ENCODE data around the gene BSG.

The BSG gene

DNA sequence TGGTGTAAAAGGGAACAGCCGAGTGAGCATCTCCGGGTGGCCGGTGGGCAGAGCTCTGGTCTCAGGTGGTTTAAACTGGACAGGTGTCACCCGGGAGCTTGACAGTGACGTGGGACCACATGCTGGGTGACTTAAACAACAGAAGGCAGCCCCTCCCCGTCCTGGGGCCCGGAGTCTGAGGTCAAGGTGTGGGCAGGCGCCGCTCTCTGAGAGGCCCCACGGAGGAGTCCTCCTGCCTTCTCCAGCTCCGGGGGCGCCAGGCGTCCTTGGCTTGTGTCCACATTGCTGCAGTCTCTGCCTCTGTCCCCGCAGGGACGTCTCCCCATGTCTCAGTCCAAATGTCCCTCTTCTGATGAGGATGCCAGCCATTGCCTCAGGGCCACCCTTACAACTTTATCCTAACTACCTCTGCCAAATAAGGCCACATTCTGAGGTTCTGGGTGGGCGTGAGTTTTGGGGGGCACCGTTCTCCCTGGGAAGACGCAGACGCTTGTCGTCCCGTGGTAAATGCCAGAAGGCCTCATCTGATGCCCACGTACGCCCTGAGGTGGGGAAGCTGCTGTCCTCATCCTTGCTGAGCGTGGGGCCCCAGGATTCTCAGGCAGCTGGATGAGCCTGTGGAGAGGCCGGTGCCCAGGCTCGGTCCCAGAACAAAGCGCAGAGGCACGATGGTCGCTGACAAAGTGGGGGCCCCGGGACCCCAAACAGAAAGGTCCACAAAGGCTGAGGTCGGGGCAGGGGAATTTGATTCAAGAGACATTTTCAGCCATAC, 15.6 kb upstream of the BSG start:
- TF ChIP-seq, protein P1, sequence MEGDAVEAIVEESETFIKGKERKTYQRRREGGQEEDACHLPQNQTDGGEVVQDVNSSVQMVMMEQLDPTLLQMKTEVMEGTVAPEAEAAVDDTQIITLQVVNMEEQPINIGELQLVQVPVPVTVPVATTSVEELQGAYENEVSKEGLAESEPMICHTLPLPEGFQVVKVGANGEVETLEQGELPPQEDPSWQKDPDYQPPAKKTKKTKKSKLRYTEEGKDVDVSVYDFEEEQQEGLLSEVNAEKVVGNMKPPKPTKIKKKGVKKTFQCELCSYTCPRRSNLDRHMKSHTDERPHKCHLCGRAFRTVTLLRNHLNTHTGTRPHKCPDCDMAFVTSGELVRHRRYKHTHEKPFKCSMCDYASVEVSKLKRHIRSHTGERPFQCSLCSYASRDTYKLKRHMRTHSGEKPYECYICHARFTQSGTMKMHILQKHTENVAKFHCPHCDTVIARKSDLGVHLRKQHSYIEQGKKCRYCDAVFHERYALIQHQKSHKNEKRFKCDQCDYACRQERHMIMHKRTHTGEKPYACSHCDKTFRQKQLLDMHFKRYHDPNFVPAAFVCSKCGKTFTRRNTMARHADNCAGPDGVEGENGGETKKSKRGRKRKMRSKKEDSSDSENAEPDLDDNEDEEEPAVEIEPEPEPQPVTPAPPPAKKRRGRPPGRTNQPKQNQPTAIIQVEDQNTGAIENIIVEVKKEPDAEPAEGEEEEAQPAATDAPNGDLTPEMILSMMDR (IDR thresholded peaks at IDR 0.05): no peak

GRCh38 chr19:558770-559439, 13.5 kb upstream of the BSG start:
- TF ChIP-seq, protein P1 (IDR thresholded peaks at IDR 0.05): no peak

DNA sequence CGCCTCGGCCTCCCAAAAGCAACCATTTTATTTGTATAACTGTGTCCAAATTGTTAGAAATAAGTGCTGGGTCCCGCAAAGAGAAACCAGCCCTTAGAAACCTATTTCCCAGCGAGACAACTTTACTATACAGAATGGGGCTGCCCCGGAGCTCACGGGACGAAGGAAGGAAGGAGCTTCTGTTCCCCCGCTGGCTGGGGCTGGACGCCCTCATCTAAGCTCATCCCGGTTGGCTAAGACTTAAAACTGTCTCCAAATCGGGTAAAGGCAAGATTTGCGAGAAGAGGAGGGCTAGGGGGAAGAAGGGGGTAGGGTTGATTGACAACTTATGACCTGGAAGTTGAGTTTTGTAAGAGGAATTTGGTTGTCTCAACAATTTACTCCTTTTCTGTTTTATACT, 12.3 kb upstream of the BSG start:
- TF ChIP-seq, protein P1 (IDR thresholded peaks at IDR 0.05): no peak

- TF ChIP-seq, protein P1 (IDR thresholded peaks at IDR 0.05): no peak
These were observed 6.0 kb upstream of the BSG start for GRCh38 chr19:566403-566802.

DNA sequence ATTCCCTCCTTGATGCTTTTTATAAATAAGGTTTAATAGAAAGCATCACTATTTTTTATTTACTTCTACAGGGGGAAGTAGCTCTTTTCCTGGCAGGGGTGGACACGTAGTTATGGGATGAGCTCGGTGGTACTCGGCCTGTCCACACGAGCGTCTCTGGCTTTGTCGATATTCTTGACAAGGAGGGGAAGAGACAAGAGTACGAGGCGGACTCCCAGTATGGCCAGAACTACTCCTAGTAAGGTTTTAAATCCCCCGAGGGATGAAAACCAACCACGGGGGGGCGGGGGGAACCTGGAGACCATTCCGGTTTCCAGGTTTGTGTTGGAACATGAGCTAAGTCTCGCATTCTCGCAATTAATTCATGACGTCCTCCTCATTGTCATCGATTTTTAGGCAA, 5.6 kb upstream of the BSG start:
- TF ChIP-seq, protein P1 (IDR thresholded peaks at IDR 0.05): no peak

DNA sequence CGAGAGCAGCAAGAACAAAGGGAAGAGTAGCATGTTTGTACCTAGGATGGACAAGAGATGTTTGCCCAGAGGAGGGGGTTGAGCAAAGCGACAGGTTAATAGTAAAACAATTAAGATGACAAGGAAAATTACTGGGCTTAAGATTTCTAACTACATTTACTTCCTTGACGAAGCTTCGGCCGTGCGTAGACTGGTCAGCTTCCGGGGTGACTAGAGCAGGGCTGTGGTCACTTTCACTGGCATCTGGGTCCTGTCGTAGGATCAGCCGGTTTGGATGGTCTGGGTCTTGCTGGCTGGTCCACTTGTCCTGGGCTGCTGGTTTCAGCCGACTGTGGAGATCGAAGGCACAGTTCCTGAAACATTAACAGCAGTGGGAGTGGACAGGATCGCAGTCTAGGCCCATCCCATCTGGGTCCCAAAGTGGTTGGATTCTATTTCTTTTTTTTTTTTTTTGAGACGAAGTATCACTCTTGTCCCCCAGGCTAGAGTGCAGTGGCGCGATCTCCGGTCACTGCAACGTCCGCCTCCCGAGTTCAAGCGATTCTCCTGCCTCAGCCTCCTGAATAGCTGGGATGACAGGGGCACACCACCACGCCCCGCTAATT, 5.0 kb upstream of the BSG start:
- TF ChIP-seq, protein P1 (IDR thresholded peaks at IDR 0.05): no peak

- TF ChIP-seq, protein P1 (IDR thresholded peaks at IDR 0.05): no peak
These were observed 2.1 kb upstream of the BSG start for GRCh38 chr19:570251-570686.
